Retinal pigment epithelial cell (primary cell): Measurements from ENCODE around the gene RELL2.

Experiments used
- DNase-seq: peaks from one replicate; pipeline ENCODE4 v3.0.0-alpha.2; 2010; ENCODE audit warnings: low read depth
- H3K4me3 ChIP-seq: 2 replicates; pipeline ENCODE4 v1.5.1; 2011; ENCODE audit warnings: mild to moderate bottlenecking, low read length, control low read depth, moderate library complexity
- TF ChIP-seq, protein P1 (sequence below): conservative IDR thresholded peaks from 2 replicates; pipeline ENCODE4 v1.5.1; 2011; ENCODE audit warnings: low read depth, low read length, control low read depth, inconsistent platforms

RELL2 gene

GRCh38 chr5:141655020-141655419 is 18.2 kb downstream of the RELL2 start:
- no peak overlapping the region for H3K4me3 ChIP-seq
- DNase-seq, result no peak
- TF ChIP-seq, protein P1, sequence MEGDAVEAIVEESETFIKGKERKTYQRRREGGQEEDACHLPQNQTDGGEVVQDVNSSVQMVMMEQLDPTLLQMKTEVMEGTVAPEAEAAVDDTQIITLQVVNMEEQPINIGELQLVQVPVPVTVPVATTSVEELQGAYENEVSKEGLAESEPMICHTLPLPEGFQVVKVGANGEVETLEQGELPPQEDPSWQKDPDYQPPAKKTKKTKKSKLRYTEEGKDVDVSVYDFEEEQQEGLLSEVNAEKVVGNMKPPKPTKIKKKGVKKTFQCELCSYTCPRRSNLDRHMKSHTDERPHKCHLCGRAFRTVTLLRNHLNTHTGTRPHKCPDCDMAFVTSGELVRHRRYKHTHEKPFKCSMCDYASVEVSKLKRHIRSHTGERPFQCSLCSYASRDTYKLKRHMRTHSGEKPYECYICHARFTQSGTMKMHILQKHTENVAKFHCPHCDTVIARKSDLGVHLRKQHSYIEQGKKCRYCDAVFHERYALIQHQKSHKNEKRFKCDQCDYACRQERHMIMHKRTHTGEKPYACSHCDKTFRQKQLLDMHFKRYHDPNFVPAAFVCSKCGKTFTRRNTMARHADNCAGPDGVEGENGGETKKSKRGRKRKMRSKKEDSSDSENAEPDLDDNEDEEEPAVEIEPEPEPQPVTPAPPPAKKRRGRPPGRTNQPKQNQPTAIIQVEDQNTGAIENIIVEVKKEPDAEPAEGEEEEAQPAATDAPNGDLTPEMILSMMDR, result no peak

GRCh38 chr5:141656396-141656795 is 19.6 kb downstream of the RELL2 start:
- DNase-seq, result no peak
- H3K4me3 ChIP-seq, result no peak overlapping the region
- TF ChIP-seq, protein P1, result no peak

DNA sequence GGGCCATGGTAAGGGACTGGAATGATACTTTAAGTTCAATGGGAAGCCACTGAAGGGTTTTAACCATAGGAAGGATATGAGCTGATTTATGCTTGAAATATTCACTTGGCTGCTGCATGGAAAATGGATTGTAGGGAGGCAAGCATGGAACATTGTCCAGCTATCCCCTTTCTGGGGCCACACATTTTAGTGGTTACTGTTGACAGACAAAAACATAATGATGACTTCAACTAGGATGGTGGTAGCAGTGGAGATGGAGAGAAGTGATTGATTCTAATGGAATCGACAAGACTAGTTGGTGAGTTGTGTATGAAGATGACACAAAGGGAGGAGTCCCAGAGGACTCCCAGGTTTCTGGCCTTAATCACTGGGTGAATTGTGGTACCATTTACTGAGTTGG is 20.6 kb downstream of the RELL2 start:
- TF ChIP-seq, protein P1, result no peak
- no peak for DNase-seq
- H3K4me3 ChIP-seq, result no peak overlapping the region

DNA sequence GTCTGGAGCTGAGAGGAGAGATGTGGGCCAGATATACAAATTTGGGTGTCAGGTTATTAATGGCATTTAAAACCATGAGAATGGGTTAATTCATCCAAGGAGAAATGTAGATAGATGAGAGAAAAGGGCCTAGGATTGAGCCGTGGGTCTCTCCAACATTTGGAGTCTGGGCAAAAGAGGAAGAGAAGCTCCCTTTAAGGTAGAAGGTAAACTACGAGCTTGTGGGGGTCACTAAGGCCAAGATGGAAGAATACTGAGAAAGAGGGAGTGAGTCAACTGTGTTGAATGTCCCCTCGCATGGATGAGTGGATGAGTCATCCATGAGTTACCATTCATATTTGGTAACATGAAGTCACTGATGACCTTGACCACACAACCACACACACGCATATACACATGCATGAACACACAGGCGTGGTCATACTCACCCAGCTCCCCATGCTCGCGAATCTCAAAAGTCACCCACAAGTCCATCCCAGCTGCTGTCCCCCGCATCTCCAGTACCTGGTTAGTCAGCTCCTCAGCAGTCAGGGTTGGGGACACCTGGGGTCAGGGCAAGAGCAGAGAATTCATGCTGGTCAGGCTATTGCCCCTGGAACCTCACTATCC is 21.2 kb downstream of the RELL2 start:
- TF ChIP-seq, protein P1, result no peak
- H3K4me3 ChIP-seq, result no peak overlapping the region
- DNase-seq, result no peak

DNA sequence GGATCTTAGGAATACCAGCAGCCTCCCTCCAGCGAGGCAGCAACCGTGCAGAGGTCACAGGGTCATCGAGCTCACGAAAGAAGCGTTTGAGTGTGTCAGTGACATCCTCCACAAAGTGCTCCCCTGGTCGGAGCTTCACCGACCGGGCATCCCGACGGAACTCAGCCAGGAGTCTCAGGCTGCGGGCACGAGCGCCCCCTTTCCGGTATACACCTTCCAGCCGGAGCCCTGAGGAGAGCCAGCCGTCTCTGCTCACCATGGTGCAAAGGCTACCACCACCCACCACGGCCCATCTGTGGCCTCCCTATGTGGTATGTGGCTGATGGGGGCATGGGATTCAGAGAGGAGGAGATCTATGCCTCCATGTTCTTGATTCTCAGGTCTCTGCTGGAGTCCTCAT is 25.2 kb downstream of the RELL2 start:
- H3K4me3 ChIP-seq, result no peak overlapping the region
- TF ChIP-seq, protein P1, result no peak
- DNase-seq, result no peak

DNA sequence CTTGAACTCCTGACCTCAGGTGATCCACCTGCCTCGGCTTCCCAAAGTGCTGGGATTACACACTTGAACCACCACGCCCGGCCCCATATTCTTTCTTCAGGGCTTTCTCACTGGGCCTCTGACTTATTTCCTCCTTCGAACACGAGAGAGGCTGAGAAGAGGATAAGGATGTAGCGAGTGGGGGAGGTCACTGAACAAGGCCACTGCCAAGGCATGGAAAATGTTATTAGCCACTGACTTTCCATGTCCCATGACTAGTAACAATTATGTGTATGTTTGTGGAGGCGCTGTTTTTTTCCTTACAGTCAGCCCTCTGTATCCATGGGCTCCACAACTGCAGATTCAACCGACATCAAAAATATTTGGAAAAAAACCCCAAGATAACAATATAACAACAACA is 26.7 kb downstream of the RELL2 start:
- TF ChIP-seq, protein P1, result no peak
- DNase-seq, result no peak
- no peak overlapping the region for H3K4me3 ChIP-seq

GRCh38 chr5:141664733-141665461 is 28.1 kb downstream of the RELL2 start:
- DNase-seq, result no peak
- TF ChIP-seq, protein P1, result peak; percentile 94
- H3K4me3 ChIP-seq, result no peak overlapping the region
